ENCODE results near the gene RTN4RL1. TPM values are rescaled to one million over a fixed set of nuclear protein-coding genes. Genes with fewer than 3 reads are reported as not detected.
A peak's percentile ranks its signal among the peaks of the same experiment; 100 is the strongest.

Gene RTN4RL1
- total and polyA plus RNA-seq, 4 experiments from 2014 or later, result 0.27 to 2.0 (median 0.39) TPM

GRCh38 chr17:2030779-2031163, 5.6 kb upstream of the RTN4RL1 start:
- ChIA-PET POLR2A (ENCODE audit: partially characterized antibody) (interaction anchor here (0.6 to 1.8 kb wide), 2 partner anchors 10 to 501 kb away, joined by 3 to 11 read pairs; no protein-coding TSS in a partner anchor), CTCF (ENCODE audit: partially characterized antibody) (interaction anchor here (0.6 to 0.9 kb wide), 2 partner anchors 10 to 382 kb away, joined by 3 read pairs; no protein-coding TSS in a partner anchor)
- peaks cover 13 to 38% (median 26%) of the 10 kb centered on the region in 4 donors for H3K4me1 Mint-ChIP-seq
- DNase-seq, result no peak
- Histone ChIP-seq H3K27me3 (ENCODE audit: insufficient read depth, low read length) (no peaks in the 10 kb centered on the region), H3K36me3 (ENCODE audit: insufficient read depth, low read length) (peaks cover 10% of the 10 kb centered on the region), H3K4me3 (ENCODE audit: low read length in 2 of 2) (peak overlapping the region; percentile 91 to 98), H3K4me1 (ENCODE audit: insufficient read depth, low read length) (peaks cover 34% of the 10 kb centered on the region), H3K27ac (ENCODE audit: low read depth, low read length) (peak overlapping the region; percentile 81), H3K9me3 (ENCODE audit: control insufficient read depth in 1 of 2, low read length in 2 of 2) (no peaks in the 10 kb centered on the region)
- H3K36me3 Mint-ChIP-seq, result peaks cover 4 to 10% of the 10 kb centered on the region in 2 donors
- intact Hi-C loops (cut with micrococcal nuclease), result loop anchor here (1.0 kb wide), 2 partner anchors 11 to 19 kb away; no protein-coding TSS in a partner anchor
- H3K4me3 Mint-ChIP-seq, result peak overlapping the region; percentile 91 to 96 (median 94)
- H3K9me3 Mint-ChIP-seq, result no peaks in the 10 kb centered on the region
- H3K27ac Mint-ChIP-seq, result peak overlapping the region; percentile 76 to 97 (median 94)
- peaks cover 5 to 10% of the 10 kb centered on the region in 2 donors for H3K27me3 Mint-ChIP-seq

DNA sequence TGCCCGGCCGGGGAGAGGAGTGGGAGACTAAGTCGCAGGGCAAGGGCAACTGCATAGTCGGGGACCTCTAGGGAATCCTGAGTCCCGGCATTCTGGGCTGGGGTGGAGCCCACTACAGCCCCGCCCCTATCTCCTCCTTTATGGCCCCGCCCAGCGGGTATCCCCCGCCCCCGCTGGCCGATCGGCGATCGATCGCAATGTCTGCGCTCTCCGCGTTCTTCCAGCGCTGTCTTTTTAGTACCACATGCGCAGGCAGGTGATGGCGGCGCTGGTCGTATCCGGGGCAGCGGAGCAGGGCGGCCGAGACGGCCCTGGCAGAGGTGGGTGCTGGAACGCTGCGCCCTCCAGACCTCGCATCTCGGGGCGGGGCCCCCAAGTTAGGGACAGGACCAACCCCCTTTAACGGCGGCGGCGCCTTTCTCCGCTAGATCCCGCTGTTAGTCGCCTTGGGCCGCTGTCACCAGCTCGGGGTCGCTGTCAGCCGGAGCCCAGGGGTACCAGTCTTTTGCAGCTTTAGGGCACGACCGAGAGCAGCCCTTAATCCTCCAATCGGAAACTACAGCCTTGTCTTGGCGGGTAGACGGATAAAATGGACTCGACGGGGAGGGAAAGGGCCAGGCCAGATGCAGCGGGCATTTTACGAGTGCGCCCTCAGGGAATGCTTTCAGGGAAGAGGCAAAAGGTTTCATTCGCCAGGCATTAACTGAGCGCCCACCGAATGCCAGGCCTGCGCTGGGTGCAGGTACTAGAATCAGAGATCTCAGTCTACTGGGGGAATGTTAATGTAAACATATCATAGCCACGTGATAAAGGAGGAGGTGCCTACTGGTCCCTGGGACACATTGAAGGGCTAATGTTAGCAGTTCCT, 5.0 kb upstream of the RTN4RL1 start, which contains the start of gene DPH1:
Gene DPH1, plus strand, starts transcription at position 243 of the 868 bp plus-strand sequence. Its CDS starts 17 bp downstream, at position 260.
- Mint-ChIP-seq H3K4me3 (peak within 1 kb of the TSS; percentile 91 to 96 (median 94)), H3K9me3 (no peaks in the 10 kb centered on the region), H3K36me3 (peaks cover 4 to 8% of the 10 kb centered on the region in 2 donors), H3K27me3 (peaks cover 5 to 12% of the 10 kb centered on the region in 2 donors), H3K4me1 (peaks cover 14 to 44% (median 30%) of the 10 kb centered on the region in 4 donors), H3K27ac (peak within 1 kb of the TSS; percentile 76 to 97 (median 94))
- Histone ChIP-seq H3K9me3 (ENCODE audit: control insufficient read depth in 1 of 2, low read length in 2 of 2) (no peaks in the 10 kb centered on the region), H3K4me3 (ENCODE audit: low read length in 2 of 2) (peak within 1 kb of the TSS; percentile 91 to 98), H3K27me3 (ENCODE audit: insufficient read depth, low read length) (no peaks in the 10 kb centered on the region), H3K27ac (ENCODE audit: low read depth, low read length) (peak within 1 kb of the TSS; percentile 81), H3K4me1 (ENCODE audit: insufficient read depth, low read length) (peaks cover 36% of the 10 kb centered on the region), H3K36me3 (ENCODE audit: insufficient read depth, low read length) (peaks cover 10% of the 10 kb centered on the region)
- intact Hi-C loops (cut with micrococcal nuclease), result loop anchor here (1.0 to 10.0 kb wide), 4 partner anchors 11 to 308 kb away; partner anchors contain the start of gene WDR81
- peak; percentile 83 to 88 (median 83) for DNase-seq
- ChIA-PET POLR2A (ENCODE audit: partially characterized antibody) (interaction anchor here (0.6 to 1.8 kb wide), 2 partner anchors 10 to 501 kb away, joined by 3 to 11 read pairs; no protein-coding TSS in a partner anchor), CTCF (ENCODE audit: partially characterized antibody) (no interaction called here)

- peaks cover 5 to 12% of the 10 kb centered on the region in 2 donors for H3K27me3 Mint-ChIP-seq
- ChIA-PET CTCF (ENCODE audit: partially characterized antibody) (no interaction called here), POLR2A (ENCODE audit: partially characterized antibody) (no interaction called here)
- Histone ChIP-seq H3K9me3 (ENCODE audit: control insufficient read depth in 1 of 2, low read length in 2 of 2) (no peaks in the 10 kb centered on the region), H3K27me3 (ENCODE audit: insufficient read depth, low read length) (no peaks in the 10 kb centered on the region), H3K4me1 (ENCODE audit: insufficient read depth, low read length) (peaks cover 43% of the 10 kb centered on the region), H3K36me3 (ENCODE audit: insufficient read depth, low read length) (peaks cover 7% of the 10 kb centered on the region), H3K4me3 (ENCODE audit: low read length in 2 of 2) (no peak overlapping the region), H3K27ac (ENCODE audit: low read depth, low read length) (no peak overlapping the region)
- no peak overlapping the region for H3K27ac Mint-ChIP-seq
- peak overlapping the region in 6 of 8 donors; percentile 9 to 46 (median 34) for H3K4me3 Mint-ChIP-seq
- peaks cover 4 to 8% of the 10 kb centered on the region in 2 donors for H3K36me3 Mint-ChIP-seq
- peaks cover 0 to 2% (median 0%) of the 10 kb centered on the region in 8 donors for H3K9me3 Mint-ChIP-seq
- no peak for DNase-seq
- peaks cover 14 to 48% (median 30%) of the 10 kb centered on the region in 4 donors for H3K4me1 Mint-ChIP-seq
- intact Hi-C loops (cut with micrococcal nuclease), result loop anchor here (5.0 to 10.0 kb wide), 2 partner anchors 124 to 306 kb away; partner anchors contain the start of gene WDR81
Observed at GRCh38 chr17:2028737-2029136, 3.6 kb upstream of the RTN4RL1 start.

GRCh38 chr17:2028234-2028614, 3.1 kb upstream of the RTN4RL1 start:
- H3K36me3 ChIP-seq (ENCODE audit: insufficient read depth, low read length), result peaks cover 1% of the 10 kb centered on the region
- intact Hi-C loops (cut with micrococcal nuclease), result loop anchor here (5.0 to 10.0 kb wide), 2 partner anchors 123 to 306 kb away; partner anchors contain the start of gene WDR81
- H3K36me3 Mint-ChIP-seq, result peaks cover 2 to 8% of the 10 kb centered on the region in 2 donors
- peak overlapping the region in 4 of 8 donors; percentile 25 to 66 (median 48) for H3K4me3 Mint-ChIP-seq
- DNase-seq, result no peak
- peaks cover 17 to 48% (median 30%) of the 10 kb centered on the region in 4 donors for H3K4me1 Mint-ChIP-seq
- ChIA-PET POLR2A (ENCODE audit: partially characterized antibody) (no interaction called here), CTCF (ENCODE audit: partially characterized antibody) (interaction anchor here (0.5 kb wide), 1 partner anchor 146 kb away, joined by 3 read pairs; no protein-coding TSS in a partner anchor)
- H3K27ac Mint-ChIP-seq, result no peak overlapping the region
- no peak overlapping the region for H3K4me3 ChIP-seq (ENCODE audit: low read length in 2 of 2)
- no peaks in the 10 kb centered on the region for H3K27me3 ChIP-seq (ENCODE audit: insufficient read depth, low read length)
- H3K27me3 Mint-ChIP-seq, result peaks cover 5 to 12% of the 10 kb centered on the region in 2 donors
- peaks cover 0 to 2% (median 0%) of the 10 kb centered on the region in 8 donors for H3K9me3 Mint-ChIP-seq
- no peak overlapping the region for H3K27ac ChIP-seq (ENCODE audit: low read depth, low read length)
- no peaks in the 10 kb centered on the region for H3K9me3 ChIP-seq (ENCODE audit: control insufficient read depth in 1 of 2, low read length in 2 of 2)
- peaks cover 45% of the 10 kb centered on the region for H3K4me1 ChIP-seq (ENCODE audit: insufficient read depth, low read length)

DNA sequence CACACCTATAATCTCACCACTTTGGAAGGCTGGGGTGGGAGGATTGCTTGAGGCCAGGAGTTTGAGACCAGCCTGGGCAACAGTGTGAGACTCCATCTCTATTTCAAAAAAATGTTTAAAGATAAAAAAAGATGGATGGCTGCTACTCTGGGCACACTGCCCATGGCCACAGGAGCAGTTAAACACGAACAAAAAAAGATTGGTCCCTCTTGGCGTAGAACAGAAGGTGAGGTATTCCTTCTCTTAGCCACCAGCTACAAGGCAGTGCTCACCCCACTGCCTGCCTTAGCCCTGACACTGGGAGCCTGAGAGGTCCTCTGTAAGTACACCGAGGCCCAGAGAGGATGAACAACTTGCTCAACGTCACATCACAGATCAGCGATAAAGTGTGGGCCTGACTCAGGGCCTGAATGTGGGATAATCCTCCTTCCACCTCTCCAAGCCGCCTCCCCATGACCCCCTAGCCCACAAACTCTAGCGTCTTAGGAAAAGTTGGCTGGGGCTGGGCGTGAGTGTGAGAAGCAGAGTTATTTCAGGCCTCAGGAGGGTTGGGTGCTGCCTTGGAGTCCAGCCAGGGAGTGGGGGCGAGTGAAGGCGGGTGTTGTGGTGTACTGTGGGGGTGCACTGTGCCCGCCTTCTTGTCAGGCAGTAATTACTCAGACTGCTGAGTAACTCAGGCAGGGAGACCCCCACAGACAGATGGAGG, 2.5 kb upstream of the RTN4RL1 start:
- intact Hi-C loops (cut with micrococcal nuclease), result loop anchor here (5.0 to 10.0 kb wide), 2 partner anchors 123 to 305 kb away; partner anchors contain the start of gene WDR81
- Histone ChIP-seq H3K36me3 (ENCODE audit: insufficient read depth, low read length) (no peaks in the 10 kb centered on the region), H3K9me3 (ENCODE audit: control insufficient read depth in 1 of 2, low read length in 2 of 2) (no peaks in the 10 kb centered on the region), H3K4me1 (ENCODE audit: insufficient read depth, low read length) (peaks cover 47% of the 10 kb centered on the region), H3K27me3 (ENCODE audit: insufficient read depth, low read length) (no peaks in the 10 kb centered on the region), H3K4me3 (ENCODE audit: low read length in 2 of 2) (no peak overlapping the region), H3K27ac (ENCODE audit: low read depth, low read length) (no peak overlapping the region)
- POLR2A ChIA-PET (ENCODE audit: partially characterized antibody), result no interaction called here
- DNase-seq, result no peak
- Mint-ChIP-seq H3K4me1 (peaks cover 14 to 48% (median 27%) of the 10 kb centered on the region in 4 donors), H3K27me3 (peaks cover 5 to 12% of the 10 kb centered on the region in 2 donors), H3K36me3 (peaks cover 0 to 8% of the 10 kb centered on the region in 2 donors), H3K4me3 (peak overlapping the region in 3 of 8 donors; percentile 6 to 57 (median 30)), H3K27ac (peak overlapping the region in 1 of 7 donors; percentile 54), H3K9me3 (peaks cover 0 to 2% (median 0%) of the 10 kb centered on the region in 8 donors)
- CTCF ChIA-PET (ENCODE audit: partially characterized antibody), result interaction anchor here (0.5 kb wide), 1 partner anchor 146 kb away, joined by 3 read pairs; no protein-coding TSS in a partner anchor

DNA sequence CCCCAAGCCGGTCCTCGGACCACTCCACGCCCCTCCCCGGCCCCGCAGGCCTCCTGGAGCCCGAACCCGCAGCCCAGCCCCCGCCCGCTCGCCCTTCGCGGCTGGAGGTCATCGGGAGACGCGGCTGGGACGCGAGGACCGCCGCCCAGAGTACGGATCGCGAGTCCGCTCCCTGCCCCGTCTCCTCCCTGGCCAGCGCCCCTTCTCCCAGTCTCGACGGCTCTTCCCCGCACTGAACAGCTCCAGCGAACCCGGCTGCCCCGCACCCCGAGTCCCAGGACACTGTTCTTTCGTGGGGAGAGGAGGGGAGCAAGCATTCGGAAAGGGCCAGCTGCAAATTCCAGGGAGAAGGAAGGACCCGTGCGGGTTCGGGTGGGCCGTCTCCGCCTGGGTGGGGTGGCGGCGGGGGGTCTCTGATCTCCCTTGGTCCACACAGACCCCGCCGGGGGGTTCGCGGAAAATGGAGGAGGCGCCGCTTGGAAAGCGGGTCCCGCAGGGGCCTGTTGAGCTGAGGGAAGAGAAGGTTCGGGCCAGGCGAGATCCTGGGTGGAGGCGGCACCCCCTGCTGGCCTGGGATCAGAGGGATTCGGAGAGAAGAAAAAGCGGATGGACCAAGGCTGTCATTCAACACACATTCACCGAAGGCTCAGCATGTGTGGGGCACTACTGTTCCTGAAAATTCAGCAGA, 632 bp upstream of the RTN4RL1 start:
- no peak for DNase-seq
- Histone ChIP-seq H3K4me3 (ENCODE audit: low read length in 2 of 2) (peak overlapping the region in 1 of 2 donors; percentile 57), H3K36me3 (ENCODE audit: insufficient read depth, low read length) (no peaks in the 10 kb centered on the region), H3K9me3 (ENCODE audit: control insufficient read depth in 1 of 2, low read length in 2 of 2) (no peaks in the 10 kb centered on the region), H3K27me3 (ENCODE audit: insufficient read depth, low read length) (no peaks in the 10 kb centered on the region), H3K4me1 (ENCODE audit: insufficient read depth, low read length) (peaks cover 32% of the 10 kb centered on the region), H3K27ac (ENCODE audit: low read depth, low read length) (peak overlapping the region; percentile 38)
- CTCF ChIA-PET (ENCODE audit: partially characterized antibody), result interaction anchor here (0.6 to 1.8 kb wide), 5 partner anchors 12 to 396 kb away, joined by 3 to 10 read pairs (median 4); no protein-coding TSS in a partner anchor
- POLR2A ChIA-PET (ENCODE audit: partially characterized antibody), result interaction anchor here (0.9 to 1.8 kb wide), 12 partner anchors 9 to 486 kb away, joined by 3 to 8 read pairs (median 3); partner anchors contain the start of genes HIC1, METTL16, OVCA2 and RPA1
- H3K36me3 Mint-ChIP-seq, result peaks cover 0 to 6% of the 10 kb centered on the region in 2 donors
- H3K4me3 Mint-ChIP-seq, result peak overlapping the region; percentile 83 to 88 (median 86)
- peaks cover 5 to 12% of the 10 kb centered on the region in 2 donors for H3K27me3 Mint-ChIP-seq
- intact Hi-C loops (cut with micrococcal nuclease), result loop anchor here (1.0 to 10.0 kb wide), 5 partner anchors 17 to 341 kb away; partner anchors contain the start of genes OVCA2, PRPF8, TSR1 and WDR81
- H3K27ac Mint-ChIP-seq, result peak overlapping the region in 3 of 7 donors; percentile 21 to 60 (median 57)
- peaks cover 0 to 2% (median 0%) of the 10 kb centered on the region in 8 donors for H3K9me3 Mint-ChIP-seq
- peaks cover 9 to 36% (median 22%) of the 10 kb centered on the region in 4 donors for H3K4me1 Mint-ChIP-seq

Measured in CD4-positive, alpha-beta memory T cell (primary cell).